ENCODE data around the gene NOTCH1.

The NOTCH1 gene

DNA sequence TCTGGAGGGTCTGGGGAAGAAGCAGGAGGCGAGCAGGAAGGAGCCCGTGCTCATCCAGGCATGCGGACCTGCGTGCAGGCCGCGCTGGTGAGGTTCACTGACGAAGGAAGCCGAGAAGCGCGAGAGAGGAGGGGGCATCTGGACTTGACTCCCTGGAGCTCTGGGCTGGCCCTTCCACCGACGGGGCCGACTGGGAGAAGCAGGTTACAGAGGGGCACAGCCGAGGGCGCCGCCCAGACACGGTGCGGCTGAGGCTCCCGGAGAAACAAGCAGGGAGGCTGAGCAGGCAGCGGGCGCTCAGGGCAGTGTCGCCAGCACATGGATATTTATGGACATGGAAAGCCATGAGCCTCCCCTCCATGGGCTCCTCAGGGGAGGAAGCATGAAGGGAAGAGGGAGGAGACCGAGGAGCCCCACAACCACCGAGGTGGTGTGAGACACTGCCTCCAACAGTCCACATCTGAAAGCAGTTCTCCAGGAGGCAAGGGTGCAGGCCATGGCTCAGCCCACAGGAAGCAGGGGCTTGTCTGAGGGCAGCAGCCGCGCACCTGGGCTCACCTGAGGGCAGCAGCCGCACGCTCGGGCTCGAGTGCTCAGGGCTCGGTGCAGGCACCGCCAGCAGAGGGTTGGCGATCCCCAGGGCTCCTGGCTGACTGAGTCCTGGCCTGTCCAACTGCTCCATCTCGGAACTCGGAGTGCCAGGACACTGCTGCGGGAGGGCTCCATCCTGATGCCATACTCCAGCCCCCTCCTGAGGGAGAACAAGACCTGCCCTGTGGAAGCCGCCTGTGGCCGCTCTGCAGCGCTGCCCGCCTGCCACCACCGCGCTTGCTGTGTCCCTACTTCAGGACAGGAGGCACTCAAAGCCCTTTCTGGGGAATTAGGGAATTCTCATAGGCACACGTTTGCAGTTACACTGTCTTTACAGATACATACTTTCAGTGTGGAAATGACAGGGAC is 90.5 kb downstream of the NOTCH1 start:
- DNase-seq, result no peak

DNA sequence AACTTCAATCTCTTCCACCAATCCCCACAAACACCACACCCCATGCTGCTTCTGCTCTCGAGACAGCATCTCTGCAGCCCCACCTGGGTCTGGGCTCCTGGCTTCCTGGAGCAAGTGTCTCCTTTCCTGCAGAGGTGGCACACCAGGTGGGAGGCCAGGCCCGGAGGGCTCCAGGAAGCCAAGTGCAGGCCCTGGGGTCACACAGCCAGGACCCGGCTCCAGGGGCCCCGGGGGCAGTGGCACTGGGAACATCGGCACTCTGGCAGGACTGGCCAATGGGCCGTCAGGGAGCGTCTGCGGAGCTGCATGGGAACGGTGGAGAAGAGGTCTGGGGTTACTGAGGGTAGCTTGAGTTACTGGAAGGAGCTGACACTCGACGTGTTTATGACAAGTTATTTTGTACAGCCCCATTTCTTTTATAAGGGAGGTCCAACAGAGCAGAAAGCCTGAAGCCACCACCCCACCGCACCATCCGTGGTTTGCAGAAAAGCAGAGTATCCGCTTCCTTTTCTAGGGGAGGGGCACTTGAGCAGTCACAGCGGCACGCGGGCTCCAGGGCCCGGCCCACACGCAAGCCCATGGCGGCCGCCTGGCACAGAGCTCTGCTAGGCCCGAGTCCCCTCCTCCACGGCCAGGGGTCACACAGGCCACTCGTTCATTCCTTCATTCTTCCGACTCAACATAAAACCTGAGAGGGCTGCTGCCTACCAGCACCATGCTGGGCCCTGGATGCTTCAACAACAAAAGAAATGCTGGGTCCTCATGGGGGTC is 91.6 kb downstream of the NOTCH1 start:
- DNase-seq, result no peak

DNA sequence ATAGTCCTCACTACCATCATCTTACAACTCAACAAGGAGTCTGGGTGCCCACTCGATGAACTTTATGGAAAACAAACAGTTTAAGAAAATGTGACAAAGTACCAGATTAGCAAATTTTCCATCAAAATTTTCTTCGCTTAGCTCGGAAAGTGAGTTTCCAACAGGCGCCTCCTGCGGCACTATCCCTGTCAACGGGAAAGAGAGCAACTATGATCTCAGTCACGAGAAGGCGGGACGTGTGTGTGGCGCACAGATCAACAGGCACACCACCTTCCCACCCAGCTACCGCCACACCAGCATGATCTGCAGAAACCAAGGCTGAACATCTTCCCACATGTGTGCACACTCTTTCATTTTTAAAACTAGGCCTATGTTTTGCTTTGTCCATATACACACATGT is 92.5 kb downstream of the NOTCH1 start:
- no peak for DNase-seq

DNA sequence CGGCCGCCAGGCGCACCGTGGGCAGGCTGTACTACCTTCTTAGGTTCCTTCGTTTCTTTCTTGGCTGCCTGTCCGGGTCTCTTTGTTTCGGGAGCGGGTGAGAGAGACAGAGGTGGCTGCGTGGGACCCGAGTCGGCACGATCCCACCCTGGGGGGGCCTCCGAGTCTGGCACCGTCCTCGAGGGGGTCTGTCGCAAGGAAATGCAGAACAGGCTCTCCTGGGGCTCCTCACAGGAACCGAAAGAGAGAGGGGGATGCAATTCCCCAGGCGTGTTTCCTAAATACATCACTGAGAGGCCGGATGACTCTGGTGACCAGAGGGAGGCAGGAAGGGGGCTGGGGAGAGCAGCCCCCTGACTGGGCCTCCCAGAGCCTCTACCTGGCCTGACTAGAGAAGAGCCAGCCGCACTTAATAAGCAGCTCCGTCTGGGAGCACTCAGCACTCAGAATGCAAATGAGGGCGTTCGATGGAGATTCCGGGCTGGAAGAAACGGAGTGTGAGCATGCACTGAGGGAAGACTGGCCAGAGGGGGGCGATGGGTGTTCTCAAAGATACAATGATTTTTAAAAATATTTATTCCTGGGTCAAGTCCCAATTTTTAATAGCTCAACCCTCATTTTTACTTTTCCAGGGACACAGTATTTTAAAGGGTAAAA is 94.5 kb downstream of the NOTCH1 start:
- DNase-seq, result no peak

DNA sequence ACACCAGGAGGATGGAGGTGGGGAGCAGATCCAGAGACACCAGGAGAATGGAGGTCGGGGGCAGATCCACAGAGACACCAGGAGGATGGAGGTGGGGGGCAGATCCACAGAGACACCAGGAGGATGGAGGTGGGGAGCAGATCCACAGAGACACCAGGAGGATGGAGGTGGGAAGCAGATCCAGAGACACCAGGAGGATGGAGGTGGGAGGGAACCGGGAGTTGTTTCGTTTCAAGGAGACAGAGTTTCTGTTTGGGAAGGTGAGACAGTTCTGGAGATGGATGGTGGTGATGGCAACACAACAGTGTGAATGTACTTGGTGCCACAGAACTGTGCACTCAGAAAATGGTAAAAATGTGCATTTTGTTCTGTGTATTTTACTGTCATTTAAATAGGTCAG is 97.2 kb downstream of the NOTCH1 start:
- DNase-seq, result no peak

DNA sequence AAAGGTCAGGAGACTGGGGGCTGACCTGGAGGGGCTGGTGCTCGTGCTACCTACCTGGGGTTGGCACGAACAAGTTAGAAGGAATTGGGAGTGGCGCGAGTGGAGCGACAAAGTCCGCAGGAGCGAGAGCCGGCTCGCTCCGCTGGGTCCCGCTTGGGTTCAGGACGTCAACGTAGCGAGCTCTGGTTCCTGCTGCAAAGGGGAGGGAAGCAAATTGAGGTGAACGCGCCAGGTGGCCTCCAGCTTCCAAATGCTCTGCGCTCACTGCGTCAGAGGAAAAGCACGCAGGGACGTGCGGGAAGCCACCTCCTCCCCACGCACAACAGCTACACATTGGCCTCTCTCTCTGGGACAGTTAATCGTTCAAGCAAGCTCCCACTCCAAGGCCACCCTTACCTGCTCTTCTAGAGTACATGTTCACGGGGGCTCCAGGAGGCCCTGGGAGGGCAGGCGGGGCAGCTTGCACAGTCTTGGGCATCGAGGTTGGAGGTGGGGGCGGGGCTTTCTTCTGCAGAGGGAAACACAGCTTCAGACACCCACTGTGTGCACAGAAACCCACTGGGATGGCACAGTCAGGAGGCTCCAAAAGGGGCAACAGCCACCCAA is 98.6 kb downstream of the NOTCH1 start:
- DNase-seq, result no peak

DNA sequence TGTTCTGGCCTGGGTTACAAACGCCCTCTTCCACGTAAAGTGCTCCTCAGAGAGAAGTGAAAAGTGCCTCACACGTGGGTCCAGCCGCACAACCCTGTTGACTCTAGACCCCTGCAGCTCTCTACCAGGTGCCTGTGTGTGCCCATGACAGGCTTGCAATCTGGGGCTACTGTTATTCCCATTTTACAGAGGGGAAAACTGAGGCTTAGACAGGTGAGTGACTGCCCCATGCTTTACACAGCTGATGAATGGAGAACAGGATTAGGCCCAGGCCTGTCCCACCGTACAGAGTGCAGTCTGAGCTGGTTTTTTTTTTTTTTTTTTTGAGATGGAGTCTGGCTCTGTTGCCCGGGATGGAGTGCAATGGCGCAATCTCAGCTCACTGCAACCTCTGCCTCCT is 100.0 kb downstream of the NOTCH1 start:
- no peak for DNase-seq

Data from NCI-H1105 (cell line).